ENCODE measurements around the gene RAPGEF4.

DNA sequence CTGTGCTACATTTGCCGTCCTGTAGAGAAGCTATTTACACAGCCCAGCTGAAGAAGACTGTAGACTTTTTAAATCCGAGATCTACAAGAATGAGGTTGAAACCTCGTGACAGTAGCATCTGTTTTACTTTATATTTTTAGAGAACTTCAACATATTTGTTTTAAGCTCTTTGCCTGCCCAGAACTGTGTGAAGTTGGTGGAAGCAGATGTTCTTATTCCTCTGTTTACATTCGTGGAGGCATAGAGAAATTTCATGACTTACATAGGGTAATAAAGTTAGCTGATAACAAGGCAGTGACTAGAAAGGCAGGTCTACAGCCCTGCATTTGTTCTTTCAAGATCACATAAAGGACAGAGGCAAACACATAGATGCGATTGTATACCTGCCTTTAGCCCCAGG lies 293.0 kb downstream of the RAPGEF4 start:
- TF ChIP-seq, protein P1, sequence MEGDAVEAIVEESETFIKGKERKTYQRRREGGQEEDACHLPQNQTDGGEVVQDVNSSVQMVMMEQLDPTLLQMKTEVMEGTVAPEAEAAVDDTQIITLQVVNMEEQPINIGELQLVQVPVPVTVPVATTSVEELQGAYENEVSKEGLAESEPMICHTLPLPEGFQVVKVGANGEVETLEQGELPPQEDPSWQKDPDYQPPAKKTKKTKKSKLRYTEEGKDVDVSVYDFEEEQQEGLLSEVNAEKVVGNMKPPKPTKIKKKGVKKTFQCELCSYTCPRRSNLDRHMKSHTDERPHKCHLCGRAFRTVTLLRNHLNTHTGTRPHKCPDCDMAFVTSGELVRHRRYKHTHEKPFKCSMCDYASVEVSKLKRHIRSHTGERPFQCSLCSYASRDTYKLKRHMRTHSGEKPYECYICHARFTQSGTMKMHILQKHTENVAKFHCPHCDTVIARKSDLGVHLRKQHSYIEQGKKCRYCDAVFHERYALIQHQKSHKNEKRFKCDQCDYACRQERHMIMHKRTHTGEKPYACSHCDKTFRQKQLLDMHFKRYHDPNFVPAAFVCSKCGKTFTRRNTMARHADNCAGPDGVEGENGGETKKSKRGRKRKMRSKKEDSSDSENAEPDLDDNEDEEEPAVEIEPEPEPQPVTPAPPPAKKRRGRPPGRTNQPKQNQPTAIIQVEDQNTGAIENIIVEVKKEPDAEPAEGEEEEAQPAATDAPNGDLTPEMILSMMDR (conservative IDR thresholded peaks at IDR 0.05) = no peak
- no peak for TF ChIP-seq EZH2 (IDR thresholded peaks at IDR 0.05; ENCODE audit: low read depth)
